Stomach smooth muscle (tissue), 2 donors: Measurements from ENCODE around the gene PTPN5.

Source experiments
- H3K27ac ChIP-seq: one replicate; pipeline ENCODE4 v1.7.0; 2013; ENCODE audit warnings: mild to moderate bottlenecking, low read length, inconsistent platforms
- H3K27me3 ChIP-seq, 2 donors: one replicate each; pipeline ENCODE4 v1.7.0; 2013; ENCODE audit warnings: low read length in 2 of 2; ENCODE audit not compliant: insufficient read depth in 2 of 2, control insufficient read depth in 1 of 2
- H3K36me3 ChIP-seq, 2 donors: one replicate each; pipeline ENCODE4 v1.7.0; 2013; ENCODE audit warnings: low read length in 2 of 2; ENCODE audit not compliant: control insufficient read depth in 2 of 2, insufficient read depth in 2 of 2
- H3K4me1 ChIP-seq: one replicate; pipeline ENCODE4 v1.7.0; 2013; ENCODE audit warnings: low read length; ENCODE audit not compliant: control insufficient read depth, insufficient read depth
- H3K4me3 ChIP-seq, 2 donors: one replicate each; pipeline ENCODE4 v1.7.0; 2013; ENCODE audit warnings: low read length in 2 of 2
- H3K9ac ChIP-seq, 2 donors: one replicate each; pipeline ENCODE4 v1.7.0; 2013; ENCODE audit warnings: low read length in 2 of 2, mild to moderate bottlenecking in 1 of 2
- H3K9me3 ChIP-seq, 2 donors: one replicate each; pipeline ENCODE4 v1.7.0; 2013; ENCODE audit warnings: low read length in 2 of 2; ENCODE audit not compliant: control insufficient read depth in 2 of 2
- donor health status: healthy.
- donor health status: Pancreatic carcinoma.

The PTPN5 gene

DNA sequence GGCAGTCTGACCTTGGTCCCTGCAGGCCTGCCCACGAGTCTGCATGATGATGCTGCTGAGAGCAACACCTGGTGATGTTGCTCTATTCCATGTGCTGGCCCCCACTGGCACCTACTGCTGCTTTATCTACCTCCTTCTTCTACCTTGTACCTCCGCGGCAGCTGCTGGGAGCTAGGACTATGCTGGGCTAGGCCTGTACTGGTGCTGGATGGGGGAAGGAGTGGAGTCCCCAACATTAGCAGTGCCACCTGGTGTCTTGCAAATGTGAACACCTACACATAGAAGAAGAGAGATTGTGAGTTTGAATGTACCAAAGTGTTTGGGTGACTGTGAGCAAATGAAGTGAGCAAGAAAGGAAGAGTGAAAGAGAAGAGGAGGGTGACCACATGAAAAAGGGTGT is 30.5 kb downstream of the PTPN5 start:
- H3K27ac ChIP-seq: no peak overlapping the region
- no peaks in the 10 kb centered on the region for H3K9me3 ChIP-seq
- no peaks in the 10 kb centered on the region for H3K36me3 ChIP-seq
- no peaks in the 10 kb centered on the region for H3K4me1 ChIP-seq
- peaks cover 0 to 2% of the 10 kb centered on the region in 2 donors for H3K27me3 ChIP-seq
- H3K4me3 ChIP-seq: no peak overlapping the region
- no peak overlapping the region for H3K9ac ChIP-seq

GRCh38 chr11:18757811-18758210 is 33.8 kb downstream of the PTPN5 start:
- Histone ChIP-seq H3K27me3 (peaks cover 0 to 7% of the 10 kb centered on the region in 2 donors), H3K36me3 (no peaks in the 10 kb centered on the region), H3K9me3 (no peaks in the 10 kb centered on the region), H3K27ac (no peak overlapping the region), H3K4me3 (no peak overlapping the region), H3K4me1 (no peaks in the 10 kb centered on the region), H3K9ac (no peak overlapping the region)

DNA sequence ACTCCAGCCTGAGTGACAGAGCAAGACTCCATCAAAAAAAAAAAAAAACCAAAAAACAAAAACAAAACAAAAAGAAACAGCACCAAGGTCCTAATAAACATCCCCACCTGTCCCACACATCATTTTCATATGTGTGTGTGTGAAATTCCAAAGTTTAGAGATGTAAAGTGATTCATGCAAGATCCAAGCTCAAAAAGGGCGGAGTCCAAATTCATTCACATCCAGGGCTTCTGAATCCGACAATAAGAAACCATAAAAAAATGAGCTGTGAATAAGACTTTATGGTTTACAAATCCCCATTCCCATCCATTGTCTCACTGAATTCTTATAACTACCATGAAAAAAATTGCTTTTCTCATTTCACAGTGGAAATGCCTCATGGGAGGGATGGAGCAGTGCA is 34.7 kb downstream of the PTPN5 start:
- Histone ChIP-seq H3K36me3 (no peaks in the 10 kb centered on the region), H3K9me3 (no peaks in the 10 kb centered on the region), H3K4me3 (no peak overlapping the region), H3K9ac (no peak overlapping the region), H3K4me1 (no peaks in the 10 kb centered on the region), H3K27me3 (peaks cover 0 to 7% of the 10 kb centered on the region in 2 donors), H3K27ac (no peak overlapping the region)

DNA sequence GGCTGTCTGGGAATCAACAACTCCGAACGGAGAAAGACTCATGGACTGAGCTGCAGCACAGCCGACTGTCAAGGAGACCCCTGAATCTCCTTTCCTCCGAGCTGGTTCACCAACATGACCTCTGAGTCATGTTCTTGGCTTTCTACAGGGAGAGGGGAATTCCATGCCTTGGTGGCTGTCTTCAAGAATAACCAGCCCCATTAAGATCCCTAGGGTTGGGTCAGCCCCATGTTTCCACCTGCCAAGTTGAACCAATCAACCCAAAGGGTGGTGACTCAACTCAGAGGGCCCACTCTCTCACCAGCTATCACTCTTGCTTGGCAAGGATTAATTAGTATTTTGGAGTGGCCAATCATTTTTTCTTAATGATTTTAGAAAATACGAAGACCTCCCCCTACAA is 37.3 kb downstream of the PTPN5 start:
- peaks cover 0 to 12% of the 10 kb centered on the region in 2 donors for H3K27me3 ChIP-seq
- no peaks in the 10 kb centered on the region for H3K9me3 ChIP-seq
- H3K4me3 ChIP-seq: no peak overlapping the region
- H3K36me3 ChIP-seq: no peaks in the 10 kb centered on the region
- no peak overlapping the region for H3K9ac ChIP-seq
- H3K4me1 ChIP-seq: no peaks in the 10 kb centered on the region
- H3K27ac ChIP-seq: no peak overlapping the region

GRCh38 chr11:18752502-18752901 is 39.1 kb downstream of the PTPN5 start:
- Histone ChIP-seq H3K27ac (no peak overlapping the region), H3K27me3 (peaks cover 0 to 11% of the 10 kb centered on the region in 2 donors), H3K36me3 (no peaks in the 10 kb centered on the region), H3K9me3 (no peaks in the 10 kb centered on the region), H3K4me1 (no peaks in the 10 kb centered on the region), H3K4me3 (no peak overlapping the region), H3K9ac (no peak overlapping the region)

- H3K9me3 ChIP-seq: no peaks in the 10 kb centered on the region
- H3K27me3 ChIP-seq: peaks cover 0 to 10% of the 10 kb centered on the region in 2 donors
- no peaks in the 10 kb centered on the region for H3K4me1 ChIP-seq
- H3K36me3 ChIP-seq: no peaks in the 10 kb centered on the region
- no peak overlapping the region for H3K27ac ChIP-seq
- no peak overlapping the region for H3K4me3 ChIP-seq
- H3K9ac ChIP-seq: no peak overlapping the region
Measured at GRCh38 chr11:18750944-18751343, 40.7 kb downstream of the PTPN5 start.

DNA sequence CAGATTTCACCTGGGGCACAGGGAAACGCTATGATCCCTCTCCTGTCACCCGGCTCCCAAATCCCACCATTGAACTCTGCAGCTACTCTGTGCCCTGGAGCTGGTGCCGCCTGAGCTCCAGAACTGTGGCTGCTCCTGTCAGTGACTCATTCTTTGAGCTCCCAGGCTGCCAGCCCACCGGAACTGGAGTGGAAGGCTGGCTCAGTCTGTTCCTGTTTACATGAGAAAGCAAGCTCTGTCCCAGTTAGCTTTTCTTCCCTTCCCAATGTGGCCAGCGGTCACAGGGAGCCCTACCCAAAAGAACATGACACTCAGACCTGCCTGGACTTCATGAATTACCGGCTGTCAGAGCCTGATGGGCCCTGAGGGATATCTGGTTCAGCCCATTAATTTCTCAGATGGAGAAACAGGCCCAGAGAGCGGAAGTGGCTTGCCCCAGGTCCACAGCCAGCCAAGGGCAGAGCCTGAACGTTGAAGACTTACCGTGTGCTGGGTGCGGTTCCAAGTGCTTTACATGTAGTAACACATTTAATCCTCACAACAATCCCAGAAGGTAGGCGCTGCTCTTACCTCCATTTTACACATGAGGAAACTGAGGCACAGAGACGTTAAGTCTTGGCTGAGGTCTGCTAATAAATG is 41.8 kb downstream of the PTPN5 start:
- Histone ChIP-seq H3K4me1 (no peaks in the 10 kb centered on the region), H3K4me3 (no peak overlapping the region), H3K9ac (no peak overlapping the region), H3K9me3 (no peaks in the 10 kb centered on the region), H3K27ac (no peak overlapping the region), H3K36me3 (no peaks in the 10 kb centered on the region), H3K27me3 (peaks cover 0 to 8% of the 10 kb centered on the region in 2 donors)

DNA sequence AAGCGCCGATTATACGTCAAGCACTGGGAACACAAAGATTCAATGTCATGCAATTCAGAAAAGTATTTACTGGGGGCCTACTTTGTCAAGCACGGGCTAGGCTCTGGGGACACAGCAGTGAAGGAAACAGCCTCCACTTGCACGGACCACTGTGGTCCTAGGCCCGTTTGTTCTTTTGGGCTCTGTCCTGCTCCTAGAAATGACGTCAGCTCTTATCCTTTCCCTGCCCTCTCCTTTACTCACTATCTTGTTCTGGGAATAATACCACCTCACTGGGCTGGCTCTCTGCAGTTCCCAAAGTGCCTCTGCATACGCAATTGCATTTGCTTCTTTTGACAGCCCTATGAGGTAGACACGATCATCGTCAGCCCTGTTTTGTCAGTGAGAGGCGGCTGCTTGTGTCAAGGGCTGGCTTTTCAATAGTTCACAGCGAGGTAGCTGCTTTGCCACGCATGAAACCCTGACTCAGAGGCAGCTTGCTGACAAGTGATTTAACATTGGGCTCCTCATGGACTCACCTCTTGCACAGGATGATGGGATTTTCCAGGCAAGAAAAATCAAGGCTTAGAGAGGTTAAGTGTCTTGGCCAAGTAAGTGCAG is 42.7 kb downstream of the PTPN5 start:
- peaks cover 0 to 4% of the 10 kb centered on the region in 2 donors for H3K27me3 ChIP-seq
- no peak overlapping the region for H3K27ac ChIP-seq
- no peak overlapping the region for H3K4me3 ChIP-seq
- H3K9ac ChIP-seq: no peak overlapping the region
- no peaks in the 10 kb centered on the region for H3K36me3 ChIP-seq
- H3K9me3 ChIP-seq: no peaks in the 10 kb centered on the region
- no peaks in the 10 kb centered on the region for H3K4me1 ChIP-seq

- H3K27me3 ChIP-seq: peaks cover 0 to under 1% of the 10 kb centered on the region in 2 donors
- no peaks in the 10 kb centered on the region for H3K36me3 ChIP-seq
- no peak overlapping the region for H3K27ac ChIP-seq
- no peaks in the 10 kb centered on the region for H3K9me3 ChIP-seq
- H3K9ac ChIP-seq: no peak overlapping the region
- H3K4me1 ChIP-seq: no peaks in the 10 kb centered on the region
- no peak overlapping the region for H3K4me3 ChIP-seq
Measured at GRCh38 chr11:18745251-18745650, 46.3 kb downstream of the PTPN5 start.

DNA sequence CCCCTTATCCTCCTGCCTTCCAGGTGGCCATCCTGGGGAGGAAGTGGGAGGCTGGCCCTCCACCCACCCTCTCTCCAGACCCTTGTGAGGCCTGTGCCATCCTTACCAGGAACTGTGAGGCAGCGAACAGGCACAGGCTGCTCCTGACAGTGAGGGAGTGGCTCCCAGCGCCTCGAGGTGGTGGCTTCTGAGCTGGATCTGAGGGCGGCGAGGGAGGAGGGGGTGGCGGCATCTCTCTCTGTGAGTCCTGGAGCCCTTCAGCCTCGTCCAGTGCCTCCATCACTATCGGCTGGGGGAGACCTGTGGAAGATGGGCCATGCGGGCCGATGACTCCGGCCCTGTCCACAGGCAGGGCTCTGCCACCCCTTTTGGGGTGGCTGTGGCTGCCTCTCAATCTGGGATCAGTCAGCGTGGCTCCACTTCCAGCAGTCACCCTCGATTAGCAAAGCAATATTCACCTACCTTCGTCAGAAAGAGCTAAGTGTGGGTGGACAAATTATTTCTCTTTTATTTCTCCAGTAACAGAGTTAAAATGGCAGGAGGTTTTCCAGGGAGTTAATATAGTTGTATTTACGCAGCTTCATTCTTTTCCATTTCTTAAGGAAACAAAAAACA is 47.6 kb downstream of the PTPN5 start:
- Histone ChIP-seq H3K9me3 (no peaks in the 10 kb centered on the region), H3K4me1 (no peaks in the 10 kb centered on the region), H3K27ac (no peak overlapping the region), H3K4me3 (no peak overlapping the region), H3K36me3 (no peaks in the 10 kb centered on the region), H3K9ac (no peak overlapping the region), H3K27me3 (no peaks in the 10 kb centered on the region)

- H3K27ac ChIP-seq: no peak overlapping the region
- H3K36me3 ChIP-seq: no peaks in the 10 kb centered on the region
- no peak overlapping the region for H3K9ac ChIP-seq
- no peaks in the 10 kb centered on the region for H3K27me3 ChIP-seq
- no peaks in the 10 kb centered on the region for H3K9me3 ChIP-seq
- no peak overlapping the region for H3K4me3 ChIP-seq
- no peaks in the 10 kb centered on the region for H3K4me1 ChIP-seq
Measured at GRCh38 chr11:18743365-18743764, 48.2 kb downstream of the PTPN5 start.
